ENCODE measurements around the gene PIEZO1.
A peak's percentile ranks its signal among the peaks of the same experiment; 100 is the strongest.

The PIEZO1 gene

GRCh38 chr16:88771294-88771772 lies 13.7 kb downstream of the PIEZO1 start:
- Mint-ChIP-seq H3K4me1 (peaks cover 62% of the 10 kb centered on the region), H3K27ac (peak overlapping the region; percentile 79 to 81), H3K27me3 (no peaks in the 10 kb centered on the region), H3K4me3 (peak overlapping the region; percentile 41 to 54), H3K9me3 (no peaks in the 10 kb centered on the region)
- ATAC-seq = no peak
- no peak for DNase-seq

GRCh38 chr16:88770461-88771293 lies 14.3 kb downstream of the PIEZO1 start:
- Mint-ChIP-seq H3K9me3 (no peaks in the 10 kb centered on the region), H3K4me3 (peak overlapping the region; percentile 41 to 54), H3K27ac (peak overlapping the region; percentile 79 to 81), H3K27me3 (no peaks in the 10 kb centered on the region), H3K4me1 (peaks cover 69% of the 10 kb centered on the region)
- DNase-seq (peak; percentile 21 to 52), ATAC-seq (peak; percentile 86)

DNA sequence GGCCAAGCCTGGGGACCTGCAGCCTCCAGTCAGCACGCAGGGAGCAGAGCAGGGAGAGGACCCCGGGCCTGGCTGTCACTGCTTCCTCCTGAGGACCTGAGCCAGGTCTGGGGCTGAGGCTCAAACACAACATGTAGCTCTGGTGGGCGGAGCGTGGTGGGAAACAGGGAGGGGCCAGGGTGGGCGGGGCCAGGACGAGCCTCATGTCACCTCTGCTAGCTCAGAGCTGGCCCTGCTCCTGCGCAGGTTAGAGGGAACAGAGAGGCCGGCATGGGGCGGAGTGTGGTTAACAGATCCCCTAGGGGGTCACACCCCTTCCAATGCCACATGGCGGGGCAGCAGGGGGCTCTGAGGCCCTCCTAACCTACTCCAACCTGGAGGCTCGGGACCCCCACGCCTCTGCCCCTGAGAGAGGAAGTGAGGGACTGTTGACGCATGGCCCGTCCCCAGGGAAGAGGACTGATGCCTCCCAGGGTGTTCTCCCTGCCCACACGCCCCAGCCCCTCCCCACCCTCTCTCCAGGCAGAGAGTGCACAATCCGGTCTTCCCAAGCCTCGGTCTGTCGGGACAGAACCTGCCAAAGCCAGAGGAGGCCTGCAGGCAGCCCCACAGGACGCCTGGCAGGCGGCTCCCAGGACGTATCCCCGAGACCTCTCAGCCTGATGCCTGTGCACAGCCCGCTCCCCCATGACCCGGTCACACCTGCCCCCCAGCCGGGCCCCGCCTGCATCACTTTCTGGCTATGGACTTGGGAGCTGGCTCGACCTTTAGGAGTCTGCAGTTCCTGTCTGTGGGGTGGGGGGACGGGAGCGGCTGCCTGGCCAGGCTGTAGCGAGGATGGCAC lies 15.2 kb downstream of the PIEZO1 start:
- no peaks in the 10 kb centered on the region for H3K27me3 Mint-ChIP-seq
- H3K27ac Mint-ChIP-seq = peak overlapping the region in 1 of 2 donors; percentile 35
- DNase-seq (no peak), ATAC-seq (peak; percentile 27)
- H3K9me3 Mint-ChIP-seq = no peaks in the 10 kb centered on the region
- H3K4me1 Mint-ChIP-seq = peaks cover 69% of the 10 kb centered on the region
- H3K4me3 Mint-ChIP-seq = no peak overlapping the region

DNA sequence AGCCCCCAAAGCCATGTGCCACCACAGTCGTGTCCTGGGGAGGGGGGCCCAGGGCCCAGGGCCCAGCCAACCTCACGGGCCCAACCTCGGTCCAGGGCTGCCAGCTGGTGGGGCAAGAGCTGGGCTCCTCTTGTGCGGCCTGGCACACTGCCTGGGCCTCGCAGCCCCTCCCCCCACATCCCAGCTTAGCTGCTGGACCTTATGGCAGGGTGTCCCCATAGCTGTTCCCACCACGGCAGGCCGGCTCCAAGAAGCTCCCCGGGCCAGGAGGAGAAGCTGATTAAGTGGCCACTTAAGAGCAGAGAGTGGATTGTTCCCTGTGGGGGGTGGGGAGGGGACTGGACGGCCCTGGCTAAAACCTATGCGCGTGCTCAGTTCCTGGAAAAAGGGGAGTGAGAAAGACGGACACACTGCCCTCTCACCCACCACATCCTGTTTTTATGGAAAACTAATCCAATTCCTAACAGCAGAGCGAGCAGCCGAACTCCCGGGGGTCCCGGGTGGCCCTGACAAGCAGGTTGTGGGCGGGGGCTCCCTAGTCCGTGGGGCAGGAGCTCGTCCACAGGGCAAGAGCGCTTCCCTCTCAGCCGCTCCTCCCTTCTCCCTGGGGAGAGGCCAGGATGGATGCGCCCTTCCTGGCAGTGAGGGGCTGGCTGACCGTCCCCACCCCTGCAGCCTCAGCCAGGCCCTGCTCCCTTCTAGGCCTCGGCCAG lies 16.8 kb downstream of the PIEZO1 start:
- no peak overlapping the region for H3K27ac Mint-ChIP-seq
- no peaks in the 10 kb centered on the region for H3K27me3 Mint-ChIP-seq
- H3K4me1 Mint-ChIP-seq = peaks cover 54% of the 10 kb centered on the region
- ATAC-seq (no peak), DNase-seq (no peak)
- H3K9me3 Mint-ChIP-seq = no peaks in the 10 kb centered on the region
- H3K4me3 Mint-ChIP-seq = no peak overlapping the region

DNA sequence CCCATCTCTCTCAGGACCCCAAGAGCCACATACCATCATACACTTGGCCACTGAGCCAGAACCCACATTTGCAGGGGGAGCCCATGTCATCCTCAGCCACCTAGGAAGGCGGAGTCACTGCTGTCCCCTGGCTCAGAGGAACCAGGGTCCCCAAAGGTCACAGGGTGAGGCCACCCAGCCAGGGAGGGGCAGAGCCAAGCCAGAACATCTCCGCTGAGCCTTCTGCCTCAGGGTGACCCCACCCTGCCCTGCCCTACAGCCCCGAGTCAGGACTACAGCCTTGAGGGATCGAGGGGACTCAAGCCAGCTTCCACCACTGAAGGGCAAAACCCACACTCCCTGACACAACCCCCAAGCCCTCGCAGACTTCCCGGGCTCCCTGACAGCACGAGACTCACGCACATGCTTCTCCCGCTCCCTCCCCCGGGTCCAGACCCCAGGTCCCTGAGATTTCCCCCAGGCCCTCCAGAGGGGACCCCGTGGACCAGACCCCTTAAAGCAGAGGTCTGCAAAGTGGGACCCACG lies 17.4 kb downstream of the PIEZO1 start:
- Mint-ChIP-seq H3K4me1 (peaks cover 53% of the 10 kb centered on the region), H3K4me3 (no peak overlapping the region), H3K27ac (peak overlapping the region in 1 of 2 donors; percentile 67), H3K27me3 (no peaks in the 10 kb centered on the region), H3K9me3 (no peaks in the 10 kb centered on the region)
- ATAC-seq (no peak), DNase-seq (no peak)

DNA sequence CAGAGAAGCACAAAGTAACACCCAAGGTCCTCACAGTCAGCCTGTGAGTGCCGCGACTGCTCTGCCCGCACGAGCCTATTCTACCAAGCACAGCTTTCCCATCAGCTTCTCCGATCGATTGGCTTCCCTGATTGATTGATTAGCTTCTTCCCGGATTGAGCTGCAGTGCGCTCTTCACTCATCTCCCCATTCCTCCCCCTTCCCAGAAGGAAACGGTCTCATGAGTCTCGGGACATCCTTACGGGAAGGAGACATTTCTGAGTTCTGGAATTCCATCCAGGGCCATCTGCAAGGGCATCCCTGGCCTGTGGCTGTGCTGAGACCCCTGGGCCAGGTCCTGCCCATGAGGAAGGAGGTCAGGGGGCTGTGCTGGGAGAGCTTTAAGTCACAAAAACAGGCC lies 18.0 kb downstream of the PIEZO1 start:
- no peak for ATAC-seq
- Mint-ChIP-seq H3K4me3 (no peak overlapping the region), H3K4me1 (peaks cover 50% of the 10 kb centered on the region), H3K27me3 (no peaks in the 10 kb centered on the region), H3K27ac (peak overlapping the region; percentile 59 to 67), H3K9me3 (no peaks in the 10 kb centered on the region)
- no peak for DNase-seq

GRCh38 chr16:88764913-88765349 lies 20.1 kb downstream of the PIEZO1 start:
- no peaks in the 10 kb centered on the region for H3K9me3 Mint-ChIP-seq
- H3K4me1 Mint-ChIP-seq = peaks cover 33% of the 10 kb centered on the region
- no peak overlapping the region for H3K4me3 Mint-ChIP-seq
- no peaks in the 10 kb centered on the region for H3K27me3 Mint-ChIP-seq
- DNase-seq = no peak
- no peak for ATAC-seq
- H3K27ac Mint-ChIP-seq = no peak overlapping the region

DNA sequence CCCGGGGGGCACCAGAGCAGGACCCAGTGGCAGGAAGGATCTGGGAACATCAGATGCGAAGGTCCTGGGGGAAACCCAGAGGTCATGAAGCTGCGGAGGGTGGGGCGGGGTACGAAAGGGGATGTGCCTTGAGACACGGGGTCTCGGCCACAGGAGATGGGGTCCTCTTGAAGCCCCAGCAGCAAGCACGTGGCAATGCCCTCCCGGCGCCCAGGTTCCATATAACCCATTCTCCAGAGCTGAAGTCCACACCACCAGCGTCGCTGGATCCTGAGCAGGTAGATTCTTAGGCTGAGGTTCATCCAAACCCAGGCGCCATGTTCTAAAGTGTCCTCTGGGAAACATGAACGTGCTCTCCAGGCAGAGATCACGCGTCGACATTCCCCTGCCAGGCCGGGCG lies 20.9 kb downstream of the PIEZO1 start:
- Mint-ChIP-seq H3K9me3 (no peaks in the 10 kb centered on the region), H3K27me3 (no peaks in the 10 kb centered on the region), H3K4me3 (no peak overlapping the region), H3K27ac (no peak overlapping the region), H3K4me1 (peaks cover 31% of the 10 kb centered on the region)
- ATAC-seq (no peak), DNase-seq (no peak)

- Mint-ChIP-seq H3K9me3 (no peaks in the 10 kb centered on the region), H3K27me3 (no peaks in the 10 kb centered on the region), H3K4me1 (peaks cover 34% of the 10 kb centered on the region), H3K27ac (no peak overlapping the region), H3K4me3 (no peak overlapping the region)
- ATAC-seq = no peak
- DNase-seq = no peak
Measured at GRCh38 chr16:88763502-88764053, 21.4 kb downstream of the PIEZO1 start.

DNA sequence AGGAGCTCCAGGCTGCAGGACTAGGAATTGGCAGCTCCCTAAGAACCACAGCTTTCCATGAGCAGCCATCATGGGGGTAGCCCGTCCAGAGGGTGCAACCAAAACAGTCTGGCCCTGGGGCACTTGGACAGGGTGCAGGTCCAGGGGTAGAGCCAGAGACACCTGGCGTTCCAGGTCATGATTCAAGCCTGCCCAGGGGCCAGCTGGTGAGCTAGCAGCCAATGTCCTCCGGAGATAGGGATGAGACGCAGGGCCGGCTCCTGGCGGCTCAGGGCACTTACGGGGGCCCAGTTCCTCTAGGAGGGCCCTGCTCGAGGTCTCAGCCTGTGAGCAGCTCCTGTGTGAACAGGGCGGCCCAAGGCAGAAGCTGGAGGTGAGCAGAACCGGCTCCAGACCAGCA lies 22.1 kb downstream of the PIEZO1 start:
- H3K27ac Mint-ChIP-seq = no peak overlapping the region
- peaks cover 32% of the 10 kb centered on the region for H3K4me1 Mint-ChIP-seq
- no peaks in the 10 kb centered on the region for H3K27me3 Mint-ChIP-seq
- no peak overlapping the region for H3K4me3 Mint-ChIP-seq
- no peaks in the 10 kb centered on the region for H3K9me3 Mint-ChIP-seq
- DNase-seq (no peak), ATAC-seq (no peak)

DNA sequence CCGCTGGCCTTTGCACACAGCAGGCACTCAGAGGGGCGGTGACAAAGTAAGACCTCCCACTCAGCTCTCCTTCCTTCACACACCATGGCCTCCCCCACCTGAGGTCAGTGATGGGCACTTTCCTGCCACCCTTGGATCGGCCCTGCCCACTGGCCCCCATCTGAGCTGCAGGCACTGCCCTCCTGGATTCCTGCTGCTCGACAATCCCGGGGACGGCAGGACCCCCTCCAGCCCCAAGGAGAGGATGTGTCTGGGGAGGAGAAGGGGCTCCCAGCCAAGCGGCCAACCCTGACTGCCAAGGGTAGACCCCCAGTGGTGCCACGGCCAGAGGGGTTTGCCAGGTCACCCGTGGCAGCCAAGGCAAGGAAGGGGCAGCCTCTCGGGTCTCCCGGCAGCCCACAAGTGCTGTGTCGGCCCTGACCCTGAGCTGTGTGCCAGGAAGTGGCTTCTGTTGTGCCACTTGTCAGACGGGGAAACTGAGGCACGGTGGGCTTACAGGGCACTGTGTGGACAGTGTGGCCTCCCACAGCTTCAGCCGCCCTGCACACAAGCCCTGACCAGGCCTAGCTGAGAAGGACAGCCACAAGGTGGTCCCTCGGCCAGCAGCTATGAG lies 22.7 kb downstream of the PIEZO1 start:
- H3K4me3 Mint-ChIP-seq = no peak overlapping the region
- peaks cover 27% of the 10 kb centered on the region for H3K4me1 Mint-ChIP-seq
- ATAC-seq = no peak
- H3K27ac Mint-ChIP-seq = no peak overlapping the region
- no peak for DNase-seq
- H3K27me3 Mint-ChIP-seq = no peaks in the 10 kb centered on the region
- H3K9me3 Mint-ChIP-seq = no peaks in the 10 kb centered on the region

GRCh38 chr16:88761830-88762229 lies 23.2 kb downstream of the PIEZO1 start:
- Mint-ChIP-seq H3K9me3 (no peaks in the 10 kb centered on the region), H3K4me3 (no peak overlapping the region), H3K27ac (no peak overlapping the region), H3K4me1 (peaks cover 21% of the 10 kb centered on the region), H3K27me3 (no peaks in the 10 kb centered on the region)
- DNase-seq (no peak), ATAC-seq (no peak)

GRCh38 chr16:88761143-88761534 lies 23.9 kb downstream of the PIEZO1 start:
- Mint-ChIP-seq H3K9me3 (no peaks in the 10 kb centered on the region), H3K27ac (no peak overlapping the region), H3K4me1 (peaks cover 14% of the 10 kb centered on the region), H3K27me3 (no peaks in the 10 kb centered on the region), H3K4me3 (no peak overlapping the region)
- ATAC-seq = no peak
- DNase-seq = no peak

- Mint-ChIP-seq H3K27me3 (no peaks in the 10 kb centered on the region), H3K4me1 (peaks cover 9% of the 10 kb centered on the region), H3K4me3 (no peak overlapping the region), H3K27ac (no peak overlapping the region), H3K9me3 (no peaks in the 10 kb centered on the region)
- ATAC-seq (no peak), DNase-seq (no peak)
Measured at GRCh38 chr16:88760424-88761142, 24.4 kb downstream of the PIEZO1 start.
